OCI-LY3 (cell line): ENCODE results near the gene LRRC8D.

Source experiments
- CTCF ChIP-seq: fragments of 200-600, 300-600 bp; sonication (generic); IDR thresholded peaks from 2 replicates; pipeline ENCODE4 v1.5.1; 2014; ENCODE audit warnings: antibody characterized with exemption, low read length, low read depth
- EZH2phosphoT487 ChIP-seq: fragments of 200-600 bp; shearing (Covaris generic); IDR thresholded peaks from 2 replicates; pipeline ENCODE4 v1.6.1; 2018; ENCODE audit warnings: antibody characterized with exemption, mixed run types, low read depth

GRCh38 chr1:89802051-89802450 lies 18.8 kb upstream of the LRRC8D start:
- TF ChIP-seq CTCF (no peak), EZH2phosphoT487 (no peak)
